GM06990 (cell line): ENCODE measurements around the gene NOL4L.
"Not testable (repeated sequence)": the region's sequence is repeated elsewhere in the genome, so short reads cannot be mapped to it uniquely, and the experiment has no call there.

Experiments
- DNase-seq: peaks from one replicate; pipeline ENCODE4 v3.0.0-alpha.2; 2011; ENCODE audit not compliant: insufficient read length; ENCODE audit errors: extremely low read depth
- H3K27me3 ChIP-seq: replicated peaks from 2 replicates; pipeline ENCODE4 v1.6.0; 2011; ENCODE audit warnings: low read length; ENCODE audit not compliant: control insufficient read depth, insufficient read depth
- H3K36me3 ChIP-seq: 2 replicates; pipeline ENCODE4 v1.5.1; 2011; ENCODE audit warnings: low read length; ENCODE audit not compliant: control insufficient read depth, insufficient read depth
- H3K4me3 ChIP-seq: replicated peaks from 2 replicates; pipeline ENCODE4 v1.5.1; 2011; ENCODE audit warnings: low read depth, mild to moderate bottlenecking, control low read depth, low read length
- TF ChIP-seq, protein P1 (sequence below): IDR thresholded peaks from 2 replicates; pipeline ENCODE4 v1.5.1; 2011; ENCODE audit warnings: low read length, control low read depth, mild to moderate bottlenecking, inconsistent platforms; ENCODE audit not compliant: insufficient read depth, poor library complexity, severe bottlenecking

The NOL4L gene

DNA sequence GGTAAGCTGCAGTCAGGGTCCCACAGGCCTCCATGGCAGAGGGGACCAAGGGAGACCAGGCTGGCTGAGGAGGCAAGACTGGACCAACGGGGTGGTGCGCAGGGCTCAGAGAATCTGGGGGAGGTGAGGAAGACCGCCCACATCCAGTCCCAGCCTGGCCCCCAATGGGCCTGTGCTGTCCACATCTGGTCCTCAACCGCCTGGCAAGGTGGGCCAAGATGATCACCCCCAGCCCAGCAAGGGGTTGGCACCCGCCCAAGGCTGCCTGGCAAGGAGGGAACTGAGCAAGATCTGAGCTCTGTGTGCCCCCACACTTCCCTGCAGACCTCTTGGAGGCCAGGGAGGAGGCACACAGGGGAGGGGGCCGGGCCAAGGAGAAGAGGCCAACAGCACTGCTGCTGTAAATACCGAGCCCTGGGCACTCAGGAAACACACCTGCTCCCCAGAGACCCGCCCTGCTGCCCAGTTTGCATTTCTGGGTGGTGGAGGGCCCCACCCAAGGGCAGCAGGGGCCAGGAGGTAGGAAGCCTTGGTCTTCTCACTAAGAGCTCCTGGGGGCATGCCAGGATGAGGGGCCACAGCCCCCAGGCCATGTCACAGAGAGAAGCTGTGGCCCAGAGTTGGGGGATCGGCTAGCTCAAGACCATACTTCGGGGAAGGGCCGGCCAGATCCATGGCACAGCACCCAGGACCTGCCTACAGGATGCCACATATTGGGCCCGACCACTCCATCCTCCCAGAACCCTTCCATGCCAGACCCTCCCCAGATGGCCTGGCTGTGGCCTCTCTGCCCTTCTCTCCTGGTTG lies 117.4 kb downstream of the NOL4L start:
- DNase-seq: no peak
- Histone ChIP-seq H3K36me3 (peaks cover 1% of the 10 kb centered on the region; the same call in 1 of the 2 replicates), H3K27me3 (no peaks in the 10 kb centered on the region), H3K4me3 (no peak overlapping the region)
- TF ChIP-seq, protein P1, sequence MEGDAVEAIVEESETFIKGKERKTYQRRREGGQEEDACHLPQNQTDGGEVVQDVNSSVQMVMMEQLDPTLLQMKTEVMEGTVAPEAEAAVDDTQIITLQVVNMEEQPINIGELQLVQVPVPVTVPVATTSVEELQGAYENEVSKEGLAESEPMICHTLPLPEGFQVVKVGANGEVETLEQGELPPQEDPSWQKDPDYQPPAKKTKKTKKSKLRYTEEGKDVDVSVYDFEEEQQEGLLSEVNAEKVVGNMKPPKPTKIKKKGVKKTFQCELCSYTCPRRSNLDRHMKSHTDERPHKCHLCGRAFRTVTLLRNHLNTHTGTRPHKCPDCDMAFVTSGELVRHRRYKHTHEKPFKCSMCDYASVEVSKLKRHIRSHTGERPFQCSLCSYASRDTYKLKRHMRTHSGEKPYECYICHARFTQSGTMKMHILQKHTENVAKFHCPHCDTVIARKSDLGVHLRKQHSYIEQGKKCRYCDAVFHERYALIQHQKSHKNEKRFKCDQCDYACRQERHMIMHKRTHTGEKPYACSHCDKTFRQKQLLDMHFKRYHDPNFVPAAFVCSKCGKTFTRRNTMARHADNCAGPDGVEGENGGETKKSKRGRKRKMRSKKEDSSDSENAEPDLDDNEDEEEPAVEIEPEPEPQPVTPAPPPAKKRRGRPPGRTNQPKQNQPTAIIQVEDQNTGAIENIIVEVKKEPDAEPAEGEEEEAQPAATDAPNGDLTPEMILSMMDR: no peak

DNA sequence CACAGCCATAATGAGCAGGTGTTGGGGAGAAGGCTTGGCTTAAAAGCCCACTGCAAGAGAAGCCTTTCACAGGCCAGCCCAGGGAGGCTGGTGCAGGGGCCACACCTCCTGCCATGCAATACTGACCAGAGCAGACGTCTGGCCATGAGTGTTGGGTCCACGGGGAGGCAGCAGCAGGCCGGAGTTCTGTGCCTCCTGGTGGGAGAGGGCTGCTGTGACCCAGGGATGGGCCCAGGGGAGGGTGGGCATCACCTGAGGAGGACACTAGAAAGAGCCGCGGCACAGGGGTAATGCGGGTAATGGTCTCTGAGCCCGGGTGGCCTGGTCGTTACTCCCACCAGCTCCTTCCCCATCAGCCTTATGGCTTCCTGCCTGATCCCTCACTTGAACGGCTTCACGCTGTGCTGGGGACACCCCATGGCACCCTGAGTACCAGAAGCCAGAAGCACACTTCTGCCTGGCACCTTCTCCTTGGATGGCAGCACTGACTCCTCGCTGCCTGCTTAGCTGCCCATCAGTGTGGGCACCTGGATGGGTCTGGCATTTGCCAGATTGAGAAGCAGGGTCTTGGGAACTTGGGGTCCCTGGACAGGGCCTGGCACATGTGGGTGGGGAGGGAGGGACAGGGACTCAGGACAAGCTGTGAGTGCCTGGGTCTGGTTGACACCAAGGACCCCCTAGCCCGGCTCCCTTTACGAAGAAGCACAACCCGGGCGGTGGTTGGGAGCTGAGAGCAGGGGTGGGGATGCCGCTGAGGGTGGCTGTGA lies 118.2 kb downstream of the NOL4L start:
- Histone ChIP-seq H3K36me3 (no peaks in the 10 kb centered on the region), H3K27me3 (no peaks in the 10 kb centered on the region), H3K4me3 (no peak overlapping the region)
- DNase-seq: no peak
- TF ChIP-seq, protein P1: no peak

DNA sequence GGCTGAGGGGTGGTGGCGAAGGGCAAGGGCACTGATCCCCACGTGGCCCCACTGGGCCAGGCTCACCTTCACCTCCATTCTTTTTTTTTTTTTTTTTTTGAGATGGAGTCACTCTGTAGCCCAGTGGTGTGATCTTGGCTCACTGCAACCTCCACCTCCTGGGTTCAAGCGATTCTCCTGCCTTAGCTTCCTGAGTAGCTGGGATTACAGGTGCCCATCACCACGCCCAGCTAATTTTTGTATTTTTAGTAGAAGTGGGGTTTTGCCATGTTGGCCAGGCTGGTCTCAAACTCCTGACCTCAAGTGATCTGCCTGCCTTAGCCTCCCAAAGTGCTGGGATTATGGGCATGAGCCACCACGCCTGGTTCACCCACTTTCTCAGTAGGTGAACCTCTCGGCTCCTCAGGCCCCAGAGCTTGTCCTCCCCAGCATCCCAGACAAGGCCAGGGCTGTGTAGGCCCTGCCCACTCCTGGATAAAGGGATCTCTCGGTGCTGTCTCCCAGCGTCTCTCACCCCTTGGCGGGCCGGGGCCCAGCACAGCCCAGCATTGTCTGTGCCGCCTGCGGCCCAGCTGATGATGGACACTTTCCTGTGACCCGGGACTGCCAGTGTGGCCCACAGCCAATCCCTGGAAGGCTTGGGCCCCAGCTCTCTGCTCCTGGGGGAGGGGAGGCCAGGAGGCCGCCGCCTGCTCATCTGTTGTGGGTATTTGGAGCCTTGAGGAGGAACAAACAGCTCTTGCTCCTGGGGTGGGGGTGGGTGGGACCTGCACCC lies 119.0 kb downstream of the NOL4L start:
- DNase-seq, H3K36me3 ChIP-seq, H3K27me3 ChIP-seq, H3K4me3 ChIP-seq: not testable (repeated sequence)

DNA sequence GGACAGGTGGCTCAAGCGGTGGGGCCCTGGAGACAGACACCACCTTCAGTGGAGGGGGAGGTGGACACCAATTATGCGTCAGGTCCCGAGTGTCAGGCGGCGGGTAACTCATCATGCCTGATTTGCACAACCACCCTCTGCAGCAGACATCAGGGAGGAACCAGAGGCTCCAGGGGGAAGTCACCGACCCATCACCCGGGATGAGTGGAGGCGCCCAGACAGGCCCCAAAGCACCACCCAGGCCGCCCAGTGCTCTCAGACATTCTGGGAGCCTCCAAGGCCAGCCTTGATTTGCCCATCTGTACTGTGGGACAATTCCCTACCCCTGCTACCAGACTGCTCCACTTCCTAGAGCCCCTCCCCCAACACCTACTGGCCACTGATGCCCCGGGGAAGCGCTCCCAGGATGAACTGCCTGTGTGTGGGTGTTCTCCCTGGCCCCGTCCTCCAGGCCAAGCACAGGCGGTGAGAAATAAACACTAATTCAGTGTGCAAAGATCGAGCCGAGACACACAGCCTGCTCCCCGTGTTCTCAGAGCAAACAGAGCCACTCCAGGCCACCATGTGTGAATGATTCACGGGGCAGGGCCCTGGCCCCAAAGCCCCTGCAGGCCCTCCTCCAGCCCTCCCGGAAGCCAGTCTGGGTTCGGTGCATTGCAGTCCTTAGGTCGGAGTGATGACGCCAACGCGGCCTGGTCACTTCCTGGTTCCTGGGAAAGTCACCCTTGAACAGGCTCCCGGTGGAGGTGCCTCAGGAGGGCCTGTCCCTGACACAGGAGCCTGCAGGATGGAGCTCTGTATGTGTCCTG lies 119.8 kb downstream of the NOL4L start:
- no peak for DNase-seq
- H3K36me3 ChIP-seq: no peaks in the 10 kb centered on the region
- TF ChIP-seq, protein P1: no peak
- H3K27me3 ChIP-seq: no peaks in the 10 kb centered on the region
- no peak overlapping the region for H3K4me3 ChIP-seq

DNA sequence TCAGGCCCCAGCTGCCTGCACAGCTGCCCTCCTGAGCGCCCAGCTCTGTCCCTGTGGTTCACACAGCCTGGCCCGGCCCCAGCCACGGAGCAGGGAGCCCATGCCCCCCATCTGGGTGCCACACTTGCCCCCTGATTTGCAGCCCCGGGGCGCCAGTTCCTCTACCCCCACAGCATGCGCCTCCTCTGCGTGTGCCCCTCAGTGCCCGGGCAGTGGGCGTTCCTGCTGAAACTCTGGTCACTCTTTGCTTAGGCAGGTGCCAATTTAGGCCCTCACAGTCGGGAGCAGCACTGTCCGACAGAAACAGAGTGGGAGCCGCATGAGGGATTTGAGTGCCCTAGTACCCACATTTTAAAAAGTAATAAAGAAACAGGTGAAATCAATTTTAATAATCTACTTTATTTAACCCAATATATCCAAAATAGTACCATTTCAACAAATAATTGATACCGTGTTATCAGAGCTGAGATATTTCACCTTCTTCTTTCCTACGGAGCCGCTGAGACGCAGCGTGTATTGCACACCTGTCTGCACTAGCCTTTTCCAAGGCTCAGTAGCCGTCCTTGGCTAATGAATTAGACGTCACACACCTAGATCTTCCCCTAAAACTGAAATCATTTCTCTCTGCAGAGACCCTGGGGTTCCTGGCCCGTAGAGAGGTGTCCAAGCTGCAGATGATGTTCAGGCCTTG lies 120.6 kb downstream of the NOL4L start:
- TF ChIP-seq, protein P1: no peak
- no peak for DNase-seq
- Histone ChIP-seq H3K27me3 (no peaks in the 10 kb centered on the region), H3K4me3 (no peak overlapping the region), H3K36me3 (no peaks in the 10 kb centered on the region)
